GM13977 (cell line): ENCODE measurements around the gene NTNG1.

Experiments
- DNase-seq: peaks from one replicate; pipeline ENCODE4 v3.0.0; 2012; ENCODE audit warnings: low spot score
- in situ Hi-C: fragments of 300-500 bp; cut with MboI; formaldehyde crosslinking; loops from one replicate; pipeline ENCODE4 v1.12.0; 2022; ENCODE audit warnings: low sequenced_read_pairs, low pct_unique_long_range_greater_than_20kb, mixed read lengths, inconsistent platforms; ENCODE audit not compliant: unreplicated experiment
- TF ChIP-seq, protein P1 (sequence below): IDR thresholded peaks from 2 replicates; pipeline ENCODE4 v1.5.1; 2012; ENCODE audit warnings: mild to moderate bottlenecking, control low read depth; ENCODE audit not compliant: insufficient read depth; ENCODE audit errors: extremely low read depth, missing control alignments

Gene NTNG1

DNA sequence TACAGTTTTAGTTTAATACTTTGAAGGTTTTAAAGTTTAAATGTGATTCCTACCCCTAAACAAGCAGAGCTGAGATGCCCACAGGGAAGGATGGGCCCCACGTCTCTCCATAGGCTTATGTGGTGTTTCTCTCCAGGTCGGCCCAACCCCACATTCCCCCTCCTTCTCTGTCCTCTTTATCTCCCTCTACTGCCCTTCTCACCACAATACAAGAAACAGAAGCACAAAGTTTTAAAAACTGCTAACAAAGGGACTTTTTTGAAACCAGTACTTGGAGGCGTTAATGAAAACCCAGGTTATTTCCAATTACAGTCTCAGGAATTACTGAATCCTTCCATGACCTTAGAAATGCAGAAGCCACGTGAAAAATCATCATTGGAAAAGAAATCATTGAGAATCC is 324.0 kb downstream of the NTNG1 start:
- in situ Hi-C loops: no loop called here
- TF ChIP-seq, protein P1, sequence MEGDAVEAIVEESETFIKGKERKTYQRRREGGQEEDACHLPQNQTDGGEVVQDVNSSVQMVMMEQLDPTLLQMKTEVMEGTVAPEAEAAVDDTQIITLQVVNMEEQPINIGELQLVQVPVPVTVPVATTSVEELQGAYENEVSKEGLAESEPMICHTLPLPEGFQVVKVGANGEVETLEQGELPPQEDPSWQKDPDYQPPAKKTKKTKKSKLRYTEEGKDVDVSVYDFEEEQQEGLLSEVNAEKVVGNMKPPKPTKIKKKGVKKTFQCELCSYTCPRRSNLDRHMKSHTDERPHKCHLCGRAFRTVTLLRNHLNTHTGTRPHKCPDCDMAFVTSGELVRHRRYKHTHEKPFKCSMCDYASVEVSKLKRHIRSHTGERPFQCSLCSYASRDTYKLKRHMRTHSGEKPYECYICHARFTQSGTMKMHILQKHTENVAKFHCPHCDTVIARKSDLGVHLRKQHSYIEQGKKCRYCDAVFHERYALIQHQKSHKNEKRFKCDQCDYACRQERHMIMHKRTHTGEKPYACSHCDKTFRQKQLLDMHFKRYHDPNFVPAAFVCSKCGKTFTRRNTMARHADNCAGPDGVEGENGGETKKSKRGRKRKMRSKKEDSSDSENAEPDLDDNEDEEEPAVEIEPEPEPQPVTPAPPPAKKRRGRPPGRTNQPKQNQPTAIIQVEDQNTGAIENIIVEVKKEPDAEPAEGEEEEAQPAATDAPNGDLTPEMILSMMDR: peak; percentile 27
- no peak for DNase-seq

GRCh38 chr1:107467286-107467685 is 326.4 kb downstream of the NTNG1 start:
- no peak for DNase-seq
- in situ Hi-C loops: no loop called here
- TF ChIP-seq, protein P1: no peak

GRCh38 chr1:107467811-107468210 is 327.0 kb downstream of the NTNG1 start:
- in situ Hi-C loops: no loop called here
- no peak for DNase-seq
- TF ChIP-seq, protein P1: no peak

GRCh38 chr1:107473065-107473464 is 332.2 kb downstream of the NTNG1 start:
- TF ChIP-seq, protein P1: no peak
- no peak for DNase-seq
- in situ Hi-C loops: no loop called here

GRCh38 chr1:107474877-107475612 is 334.2 kb downstream of the NTNG1 start:
- in situ Hi-C loops: no loop called here
- peak; percentile 60 for DNase-seq
- TF ChIP-seq, protein P1: no peak

DNA sequence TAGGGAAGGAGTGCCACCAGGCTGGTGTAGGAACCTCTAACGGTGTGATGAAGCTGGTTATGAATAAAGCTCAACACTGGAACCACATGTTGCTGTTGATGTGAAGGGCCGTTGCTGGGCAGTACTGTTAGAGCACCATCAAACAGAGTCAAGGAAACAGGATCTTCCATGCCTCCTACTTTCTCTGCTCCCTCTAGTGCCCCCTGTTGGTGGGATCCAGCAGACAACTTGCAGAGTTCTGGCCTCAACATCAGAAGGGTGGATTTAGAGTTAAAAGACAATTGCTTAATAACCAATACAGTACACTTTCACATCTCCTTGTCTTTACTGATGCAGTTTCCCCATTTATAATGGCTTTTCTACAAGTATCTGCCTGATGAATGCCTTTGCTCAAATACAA is 336.4 kb downstream of the NTNG1 start:
- in situ Hi-C loops: no loop called here
- no peak for DNase-seq
- TF ChIP-seq, protein P1: peak; percentile 39
